ENCODE results near the gene MRPL23.

GRCh38 chr11:1917523-1918435 lies 29.4 kb upstream of the MRPL23 start:
- TF ChIP-seq CTCF (IDR thresholded peaks at IDR 0.05; ENCODE audit: poor library complexity) (peak; percentile 28), EZH2 (IDR thresholded peaks at IDR 0.05; ENCODE audit: borderline replicate concordance) (no peak)

All from hepatocyte (in vitro differentiated cells).